ENCODE results near the gene TRUB2. TPM values are rescaled to one million over a fixed set of nuclear protein-coding genes. Genes with fewer than 3 reads are reported as not detected.

TRUB2 gene
- total RNA-seq, 1 experiment from 2014 or later: 42.1 TPM

DNA sequence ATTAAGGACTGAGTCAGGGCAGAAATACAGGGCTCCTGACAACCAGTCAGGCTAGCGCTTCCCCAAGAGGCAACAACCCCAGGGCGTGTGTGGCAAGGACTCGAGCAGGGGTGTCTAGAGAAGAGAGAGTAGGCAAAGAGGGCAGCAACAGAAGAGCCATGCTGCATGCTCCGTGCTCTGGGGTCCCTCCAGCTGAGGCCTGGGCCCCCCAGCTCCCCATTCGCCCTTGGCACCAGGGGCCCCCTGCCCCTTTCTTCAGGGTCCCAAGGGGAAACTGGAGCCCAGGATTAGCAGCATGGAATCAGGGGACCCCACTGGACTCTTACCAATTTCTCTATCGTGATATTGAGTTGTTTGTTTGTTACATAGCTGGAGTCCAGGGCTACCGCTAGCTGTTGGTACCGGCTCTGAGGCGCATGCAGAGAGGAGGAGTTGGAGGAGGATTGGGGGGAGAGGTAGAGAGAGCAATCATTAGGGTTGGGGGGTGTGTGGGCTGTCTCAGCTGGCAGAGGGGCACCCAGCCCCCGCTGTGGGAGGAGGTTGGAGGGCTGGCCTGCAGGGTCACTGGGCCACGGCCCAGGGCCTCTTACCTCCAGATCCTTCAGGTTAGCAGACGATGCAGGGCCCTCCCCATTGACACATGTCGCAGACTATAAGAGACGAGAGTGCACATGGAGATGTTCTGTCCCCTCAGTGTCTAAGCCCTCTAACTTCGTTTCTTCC lies 55.2 kb downstream of the TRUB2 start (continued):
- TF ChIP-seq ZNF274 (IDR thresholded peaks at IDR 0.05; ENCODE audit: low read depth, low read length): no peak
- TF ChIP-seq FOSL1 (IDR thresholded peaks at IDR 0.05; ENCODE audit: low read depth): no peak

GRCh38 chr9:128265348-128265847 lies 56.8 kb downstream of the TRUB2 start:
- H4K20me1 ChIP-seq (ENCODE audit: insufficient read depth): no peaks in the 10 kb centered on the region
- POLR2A ChIA-PET: no interaction called here
- no peaks in the 10 kb centered on the region for H3K27me3 ChIP-seq (ENCODE audit: insufficient read depth, low read length)
- DNase-seq (ENCODE audit: low read depth, low spot score): no peak
- H3K9me3 ChIP-seq (ENCODE audit: control insufficient read depth in 1 of 2, insufficient read depth in 1 of 2, low read depth in 1 of 2, low read length in 2 of 2): no peaks in the 10 kb centered on the region
- RAD21 ChIA-PET (ENCODE audit: low non-redundant PET in 1 of 2, low total read pairs in 2 of 2, uncharacterized antibody in 2 of 2, unreplicated experiment in 2 of 2): no interaction called here
- CTCF ChIA-PET: interaction anchor here (1.4 kb wide), 1 partner anchor 10 kb away, joined by 4 read pairs; no protein-coding TSS in a partner anchor
- H3K79me2 ChIP-seq (ENCODE audit: insufficient read depth, low read length): no peaks in the 10 kb centered on the region
- H3K9me2 ChIP-seq (ENCODE audit: insufficient read depth): no peaks in the 10 kb centered on the region
- no peak for TF ChIP-seq CBX3 (IDR thresholded peaks at IDR 0.05; ENCODE audit: low read depth)
- no peak for TF ChIP-seq POLR2A (IDR thresholded peaks at IDR 0.05; ENCODE audit: borderline replicate concordance, extremely low read depth, insufficient read depth, insufficient read length)
- TF ChIP-seq, protein P1, sequence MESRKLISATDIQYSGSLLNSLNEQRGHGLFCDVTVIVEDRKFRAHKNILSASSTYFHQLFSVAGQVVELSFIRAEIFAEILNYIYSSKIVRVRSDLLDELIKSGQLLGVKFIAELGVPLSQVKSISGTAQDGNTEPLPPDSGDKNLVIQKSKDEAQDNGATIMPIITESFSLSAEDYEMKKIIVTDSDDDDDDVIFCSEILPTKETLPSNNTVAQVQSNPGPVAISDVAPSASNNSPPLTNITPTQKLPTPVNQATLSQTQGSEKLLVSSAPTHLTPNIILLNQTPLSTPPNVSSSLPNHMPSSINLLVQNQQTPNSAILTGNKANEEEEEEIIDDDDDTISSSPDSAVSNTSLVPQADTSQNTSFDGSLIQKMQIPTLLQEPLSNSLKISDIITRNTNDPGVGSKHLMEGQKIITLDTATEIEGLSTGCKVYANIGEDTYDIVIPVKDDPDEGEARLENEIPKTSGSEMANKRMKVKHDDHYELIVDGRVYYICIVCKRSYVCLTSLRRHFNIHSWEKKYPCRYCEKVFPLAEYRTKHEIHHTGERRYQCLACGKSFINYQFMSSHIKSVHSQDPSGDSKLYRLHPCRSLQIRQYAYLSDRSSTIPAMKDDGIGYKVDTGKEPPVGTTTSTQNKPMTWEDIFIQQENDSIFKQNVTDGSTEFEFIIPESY (IDR thresholded peaks at IDR 0.05; ENCODE audit: extremely low read depth, insufficient replicate concordance, low read length): no peak
- TF ChIP-seq EZH2 (IDR thresholded peaks at IDR 0.05): no peak
- no peak for TF ChIP-seq YY1 (IDR thresholded peaks at IDR 0.05; ENCODE audit: extremely low read depth, insufficient replicate concordance, low read depth, low read length)
- no peak for TF ChIP-seq RAD21 (IDR thresholded peaks at IDR 0.05; ENCODE audit: low read depth)
- TF ChIP-seq TCF7L2 (IDR thresholded peaks at IDR 0.05; ENCODE audit: borderline replicate concordance, extremely low read depth, insufficient read depth, insufficient read length): no peak
- TF ChIP-seq, protein P2, sequence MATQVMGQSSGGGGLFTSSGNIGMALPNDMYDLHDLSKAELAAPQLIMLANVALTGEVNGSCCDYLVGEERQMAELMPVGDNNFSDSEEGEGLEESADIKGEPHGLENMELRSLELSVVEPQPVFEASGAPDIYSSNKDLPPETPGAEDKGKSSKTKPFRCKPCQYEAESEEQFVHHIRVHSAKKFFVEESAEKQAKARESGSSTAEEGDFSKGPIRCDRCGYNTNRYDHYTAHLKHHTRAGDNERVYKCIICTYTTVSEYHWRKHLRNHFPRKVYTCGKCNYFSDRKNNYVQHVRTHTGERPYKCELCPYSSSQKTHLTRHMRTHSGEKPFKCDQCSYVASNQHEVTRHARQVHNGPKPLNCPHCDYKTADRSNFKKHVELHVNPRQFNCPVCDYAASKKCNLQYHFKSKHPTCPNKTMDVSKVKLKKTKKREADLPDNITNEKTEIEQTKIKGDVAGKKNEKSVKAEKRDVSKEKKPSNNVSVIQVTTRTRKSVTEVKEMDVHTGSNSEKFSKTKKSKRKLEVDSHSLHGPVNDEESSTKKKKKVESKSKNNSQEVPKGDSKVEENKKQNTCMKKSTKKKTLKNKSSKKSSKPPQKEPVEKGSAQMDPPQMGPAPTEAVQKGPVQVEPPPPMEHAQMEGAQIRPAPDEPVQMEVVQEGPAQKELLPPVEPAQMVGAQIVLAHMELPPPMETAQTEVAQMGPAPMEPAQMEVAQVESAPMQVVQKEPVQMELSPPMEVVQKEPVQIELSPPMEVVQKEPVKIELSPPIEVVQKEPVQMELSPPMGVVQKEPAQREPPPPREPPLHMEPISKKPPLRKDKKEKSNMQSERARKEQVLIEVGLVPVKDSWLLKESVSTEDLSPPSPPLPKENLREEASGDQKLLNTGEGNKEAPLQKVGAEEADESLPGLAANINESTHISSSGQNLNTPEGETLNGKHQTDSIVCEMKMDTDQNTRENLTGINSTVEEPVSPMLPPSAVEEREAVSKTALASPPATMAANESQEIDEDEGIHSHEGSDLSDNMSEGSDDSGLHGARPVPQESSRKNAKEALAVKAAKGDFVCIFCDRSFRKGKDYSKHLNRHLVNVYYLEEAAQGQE (IDR thresholded peaks at IDR 0.05; ENCODE audit: low read depth): no peak
- no peak for TF ChIP-seq EZH2phosphoT487 (IDR thresholded peaks at IDR 0.05; ENCODE audit: borderline replicate concordance)
- TF ChIP-seq, protein P3, sequence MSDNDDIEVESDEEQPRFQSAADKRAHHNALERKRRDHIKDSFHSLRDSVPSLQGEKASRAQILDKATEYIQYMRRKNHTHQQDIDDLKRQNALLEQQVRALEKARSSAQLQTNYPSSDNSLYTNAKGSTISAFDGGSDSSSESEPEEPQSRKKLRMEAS (IDR thresholded peaks at IDR 0.05): no peak
- TF ChIP-seq SP1 (IDR thresholded peaks at IDR 0.05; ENCODE audit: low read depth): no peak
- TF ChIP-seq ZNF274 (IDR thresholded peaks at IDR 0.05; ENCODE audit: low read depth, low read length): no peak
- no peak for TF ChIP-seq ELF1 (IDR thresholded peaks at IDR 0.05; ENCODE audit: borderline replicate concordance, low read depth)
- TF ChIP-seq SIN3A (IDR thresholded peaks at IDR 0.05; ENCODE audit: low read depth): no peak
- TF ChIP-seq POLR2AphosphoS5 (IDR thresholded peaks at IDR 0.05; ENCODE audit: low read depth, low read length): no peak
- no peak for TF ChIP-seq ZFX (IDR thresholded peaks at IDR 0.05)
- BruUV-seq (replicated peaks): no TSS peak
- no peak overlapping the region for H3K9ac ChIP-seq (ENCODE audit: low read length)
- no peak for ATAC-seq
- peaks cover 0 to 3% of the 10 kb centered on the region in 2 experiments; a peak in 2 of 4 replicates for H3K4me1 ChIP-seq (ENCODE audit: control insufficient read depth in 1 of 2, insufficient read depth in 2 of 2, low read length in 2 of 2)
- H3K4me2 ChIP-seq (ENCODE audit: low read length): no peak overlapping the region
- no peak overlapping the region for H2AFZ ChIP-seq (ENCODE audit: low read depth, low read length, poor library complexity, severe bottlenecking)
- no peak overlapping the region for H3K27ac ChIP-seq (ENCODE audit: low read depth, low read length)
- peaks cover 7 to 18% of the 10 kb centered on the region in 2 experiments; a peak in 2 of 4 replicates for H3K36me3 ChIP-seq (ENCODE audit: control insufficient read depth in 1 of 2, insufficient read depth in 2 of 2, low read length in 2 of 2)
- intact Hi-C loops (cut with micrococcal nuclease): no loop called here
- no peak overlapping the region for H3K4me3 ChIP-seq (replicated peaks in 1 of 2; ENCODE audit: low read depth in 1 of 2, low read length in 2 of 2)

All from HCT116 (cell line).